Measurements from ENCODE around the gene ADAD1. TPM values are rescaled to one million over a fixed set of nuclear protein-coding genes. Genes with fewer than 3 reads are reported as not detected.

Gene ADAD1
- total RNA-seq, 2 experiments from 2014 or later: not detected

DNA sequence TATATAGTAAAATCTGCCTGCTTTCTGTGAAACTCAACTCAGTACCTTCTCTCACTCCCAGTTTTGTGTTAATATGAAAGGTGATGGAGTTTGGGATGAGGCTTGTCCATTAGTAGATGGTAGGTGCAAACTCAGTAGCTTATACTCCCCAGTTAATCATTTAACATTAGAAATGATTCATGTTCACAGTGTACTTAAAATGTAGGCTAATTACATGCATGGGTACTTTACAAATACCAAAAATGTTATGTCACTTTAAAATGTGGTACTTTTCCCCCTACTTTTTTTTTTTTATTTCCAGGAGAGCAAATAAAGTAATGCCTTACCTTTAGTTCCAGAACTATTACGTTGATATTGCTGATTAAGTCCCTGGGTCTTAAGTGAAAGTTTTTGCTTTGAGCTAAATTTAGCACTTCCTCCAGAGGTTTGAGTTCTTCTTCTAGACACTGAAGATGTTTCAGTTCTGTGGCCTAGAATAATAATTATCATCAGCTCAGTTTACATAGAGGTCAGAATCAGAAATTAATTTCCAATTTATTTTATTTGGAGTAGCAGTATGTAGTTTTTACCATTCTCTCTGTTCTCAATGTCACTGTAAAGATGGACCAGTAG lies 74.7 kb downstream of the ADAD1 start:
- ChIA-PET POLR2A (no interaction called here), CTCF (no interaction called here)

- ChIA-PET CTCF (no interaction called here), POLR2A (interaction anchor here (0.5 kb wide), 2 partner anchors 20 to 82 kb away, joined by 3 to 5 read pairs; no protein-coding TSS in a partner anchor)
These were observed 77.7 kb downstream of the ADAD1 start, which contains the start of gene IL2 for GRCh38 chr4:122456231-122457116. IL2 (minus strand) TSS chr4:122456725; CDS start chr4:122456440, 285 bp downstream.

DNA sequence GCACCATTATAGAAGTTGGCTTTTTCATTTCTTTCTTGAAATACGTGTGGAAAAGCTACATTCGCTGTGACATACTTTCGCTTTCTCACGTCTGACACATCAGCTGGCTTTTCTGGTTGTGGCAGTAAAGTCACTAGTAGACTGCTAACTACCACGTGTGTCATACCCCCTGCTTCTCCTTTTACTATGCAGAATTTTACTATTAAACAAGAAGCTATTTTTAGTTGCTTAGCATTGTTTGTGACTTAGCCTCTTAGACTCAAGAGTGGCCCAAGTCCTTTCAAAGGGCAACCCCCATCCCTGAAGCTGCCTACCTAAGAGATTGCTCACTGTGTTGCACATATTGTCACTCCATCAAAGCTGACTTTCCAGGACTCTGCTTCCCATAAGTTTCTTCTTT lies 79.8 kb downstream of the ADAD1 start:
- ChIA-PET CTCF (interaction anchor here (1.3 kb wide), 1 partner anchor 119 kb away, joined by 8 read pairs; no protein-coding TSS in a partner anchor), POLR2A (no interaction called here)

DNA sequence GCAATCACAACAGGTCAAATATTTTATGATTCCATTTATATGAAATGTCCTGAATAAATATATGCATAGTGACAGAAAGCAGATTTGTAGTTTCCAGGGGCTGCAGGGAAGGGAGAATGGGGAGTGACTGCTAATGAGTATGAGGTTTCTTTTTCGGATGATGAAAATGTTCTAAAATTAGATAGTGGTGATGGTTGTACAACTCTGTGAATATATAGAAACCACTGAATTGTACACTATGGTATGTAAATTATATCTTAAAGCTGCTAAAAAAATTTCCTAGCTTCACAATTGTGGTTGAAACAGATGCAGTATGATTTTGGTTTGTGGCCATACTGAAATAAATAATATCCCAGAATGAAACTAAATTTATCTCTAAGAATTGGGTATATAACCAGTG lies 90.6 kb downstream of the ADAD1 start:
- POLR2A ChIA-PET: no interaction called here
- CTCF ChIA-PET: no interaction called here

- ChIA-PET POLR2A (no interaction called here), CTCF (no interaction called here)
These were observed 96.4 kb downstream of the ADAD1 start for GRCh38 chr4:122475233-122475632.

DNA sequence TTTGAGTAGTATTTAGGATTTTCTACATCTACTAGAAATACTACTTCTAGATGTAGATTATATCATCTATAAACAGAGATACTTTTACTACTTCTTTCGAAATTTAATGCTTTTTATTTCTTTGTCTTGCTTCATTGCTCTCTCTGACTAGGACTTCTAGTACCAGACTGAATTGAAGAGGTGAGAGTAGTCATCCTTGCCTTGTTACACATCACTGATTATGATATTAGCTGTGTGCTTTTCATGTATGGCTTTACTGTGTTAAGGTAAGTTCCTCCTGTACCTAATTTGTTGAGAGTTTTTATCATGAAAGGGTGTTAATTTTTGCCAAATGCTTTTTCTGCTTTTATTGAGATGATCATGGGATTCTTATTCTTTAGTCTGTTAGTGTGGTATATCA lies 97.3 kb downstream of the ADAD1 start:
- CTCF ChIA-PET: no interaction called here

GRCh38 chr4:122476745-122477144 lies 97.9 kb downstream of the ADAD1 start:
- CTCF ChIA-PET: interaction anchor here (0.9 kb wide), 1 partner anchor 16 kb away, joined by 3 read pairs; no protein-coding TSS in a partner anchor

More for the DNA sequence above, 97.3 kb downstream of the ADAD1 start:
- POLR2A ChIA-PET: no interaction called here

More at GRCh38 chr4:122476745-122477144, 97.9 kb downstream of the ADAD1 start:
- POLR2A ChIA-PET: interaction anchor here (0.7 kb wide), 1 partner anchor 62 kb away, joined by 13 read pairs; no protein-coding TSS in a partner anchor

Other genes starting within 250 kb of the ADAD1 start
- gene BLTP1, start 226.7 kb upstream of the ADAD1 start, total RNA-seq: 10 to 100 TPM; 14.0 to 15.6 TPM
- 100 to 1,000 TPM; 150 to 163 TPM for gene IL2, start 77.7 kb downstream of the ADAD1 start, total RNA-seq
- 1 to 10 TPM; 3.2 to 4.8 TPM for gene IL21, start 242.1 kb downstream of the ADAD1 start, total RNA-seq